NCI-H1436 treated with DMSO at 0.1 percent for 48 hours (cell line): ENCODE results near the gene STEAP3.

ENCODE experiments used
- DNase-seq: peaks from one replicate; lab custom pipeline; 2025; lab: John Stamatoyannopoulos, UW

Gene STEAP3

DNA sequence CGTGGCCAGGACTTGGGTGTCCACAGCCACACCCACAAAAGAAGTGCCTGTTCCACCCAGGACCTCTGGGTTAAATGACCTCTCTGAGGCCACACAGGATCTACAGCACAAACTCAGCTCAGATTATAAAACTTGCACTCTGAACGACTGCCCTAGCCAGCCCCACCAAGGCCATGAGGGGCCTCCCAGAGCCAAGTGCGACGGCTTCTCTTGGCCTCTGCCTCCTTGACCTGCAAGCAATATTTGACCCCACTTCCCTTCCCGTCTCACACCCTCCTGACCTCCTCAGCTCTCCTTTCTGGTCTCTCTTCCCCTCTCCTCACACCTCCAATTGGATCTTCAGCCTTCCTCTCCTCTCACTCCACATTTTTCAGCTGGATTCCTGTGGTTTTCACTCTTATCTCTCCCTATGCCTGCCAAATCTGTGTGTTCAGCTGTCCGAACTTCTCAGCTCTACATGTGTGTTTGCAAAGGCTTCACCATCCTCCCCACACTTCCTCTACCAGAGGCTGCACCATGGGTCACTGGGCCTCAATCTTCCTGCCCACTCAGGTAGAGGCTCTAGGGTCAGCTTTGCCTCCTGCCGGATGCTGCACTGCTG is 25.3 kb upstream of the STEAP3 start:
- no peak for DNase-seq

GRCh38 chr2:119201815-119202214 is 21.8 kb upstream of the STEAP3 start:
- no peak for DNase-seq

GRCh38 chr2:119202610-119203310 is 20.9 kb upstream of the STEAP3 start:
- DNase-seq = no peak

GRCh38 chr2:119204525-119204924 is 19.1 kb upstream of the STEAP3 start:
- DNase-seq = no peak

GRCh38 chr2:119205001-119205706 is 18.5 kb upstream of the STEAP3 start:
- no peak for DNase-seq

GRCh38 chr2:119206201-119206600 is 17.4 kb upstream of the STEAP3 start:
- DNase-seq = no peak

- no peak for DNase-seq
Measured at GRCh38 chr2:119207447-119207846, 16.2 kb upstream of the STEAP3 start.

DNA sequence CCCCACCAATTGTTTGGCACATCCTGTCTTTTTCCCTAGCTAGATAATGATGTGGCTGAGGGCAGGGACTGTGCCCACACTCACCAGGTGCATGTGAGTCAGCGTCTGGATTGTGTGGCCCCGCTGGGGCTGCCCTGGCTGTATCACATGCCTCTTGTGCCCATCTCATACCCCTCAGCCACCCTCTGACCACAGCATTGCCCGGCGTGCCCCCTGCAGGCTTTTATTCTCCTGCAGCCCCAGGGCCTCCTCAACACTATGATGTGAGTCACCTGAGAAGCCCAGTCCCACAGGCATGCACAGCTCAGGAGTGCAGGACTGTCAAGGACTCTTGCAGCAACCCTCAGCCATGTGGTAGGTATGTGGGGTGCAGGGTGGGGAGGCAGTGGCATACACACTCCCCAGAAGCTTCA is 14.8 kb upstream of the STEAP3 start:
- no peak for DNase-seq

DNA sequence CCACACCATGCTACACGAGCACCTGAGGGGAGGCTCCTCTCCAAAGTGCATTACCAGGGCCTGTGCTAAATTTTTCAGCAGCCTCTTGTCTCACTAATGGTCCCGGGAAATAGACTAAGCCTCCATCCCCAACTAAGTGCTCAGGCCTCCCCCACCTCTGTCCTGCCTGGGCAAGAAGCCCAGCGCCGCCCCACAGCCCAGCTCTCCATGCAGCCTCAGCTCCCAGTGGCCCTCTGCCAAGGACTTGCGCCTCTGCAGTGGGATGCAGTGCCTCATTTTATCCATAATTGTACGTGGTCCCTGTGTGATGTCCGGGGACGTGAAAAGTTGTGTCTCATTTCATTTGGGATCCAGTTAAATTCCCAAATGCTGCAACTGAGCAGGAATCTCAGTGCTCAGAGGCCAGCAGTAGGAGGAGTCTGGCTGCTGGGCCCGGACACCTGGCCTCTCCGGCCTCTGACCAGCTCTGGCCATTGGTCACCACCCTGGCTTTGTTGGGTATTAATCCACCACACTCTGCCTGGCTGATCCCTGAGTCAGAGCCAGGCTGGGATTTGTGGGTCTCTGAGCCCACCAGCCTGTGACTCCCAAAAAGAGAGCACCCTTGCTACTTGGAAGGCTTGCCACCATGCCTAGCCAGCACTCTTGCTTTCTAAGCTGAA is 11.4 kb upstream of the STEAP3 start:
- DNase-seq = no peak

- no peak for DNase-seq
Measured at GRCh38 chr2:119214453-119215037, 9.1 kb upstream of the STEAP3 start.

- DNase-seq = no peak
Measured at GRCh38 chr2:119216994-119217393, 6.6 kb upstream of the STEAP3 start.

GRCh38 chr2:119218478-119219064 is 5.1 kb upstream of the STEAP3 start:
- no peak for DNase-seq

- DNase-seq = no peak
Measured at GRCh38 chr2:119219873-119220272, 3.8 kb upstream of the STEAP3 start.

DNA sequence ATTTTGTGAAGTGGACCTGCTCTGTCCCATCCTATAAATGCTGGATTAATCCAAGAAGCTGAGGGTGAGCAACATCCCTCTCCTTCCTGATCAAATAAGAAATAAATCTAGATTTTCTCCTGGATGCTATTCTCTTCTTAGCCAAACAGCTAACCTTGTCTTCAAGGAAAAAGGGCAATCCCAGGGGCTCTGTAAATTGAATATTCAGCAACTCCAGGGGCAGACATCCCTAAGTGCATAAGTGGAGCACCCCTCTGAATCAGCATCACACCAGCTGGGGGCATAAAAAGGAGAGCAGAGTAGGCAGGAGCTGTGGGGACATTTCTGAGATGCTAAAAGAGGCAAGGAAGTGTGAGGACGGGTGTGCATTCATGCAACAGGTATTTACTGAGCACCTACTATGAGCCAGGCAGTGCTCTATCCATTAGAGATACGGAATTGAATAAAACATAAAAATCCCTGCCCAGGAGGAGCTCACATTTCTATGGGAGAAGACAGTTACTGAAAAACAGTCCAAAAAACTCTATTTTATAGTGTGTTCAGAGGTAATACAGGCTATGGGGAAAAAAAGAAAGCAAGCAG is 2.8 kb upstream of the STEAP3 start:
- DNase-seq = no peak

DNA sequence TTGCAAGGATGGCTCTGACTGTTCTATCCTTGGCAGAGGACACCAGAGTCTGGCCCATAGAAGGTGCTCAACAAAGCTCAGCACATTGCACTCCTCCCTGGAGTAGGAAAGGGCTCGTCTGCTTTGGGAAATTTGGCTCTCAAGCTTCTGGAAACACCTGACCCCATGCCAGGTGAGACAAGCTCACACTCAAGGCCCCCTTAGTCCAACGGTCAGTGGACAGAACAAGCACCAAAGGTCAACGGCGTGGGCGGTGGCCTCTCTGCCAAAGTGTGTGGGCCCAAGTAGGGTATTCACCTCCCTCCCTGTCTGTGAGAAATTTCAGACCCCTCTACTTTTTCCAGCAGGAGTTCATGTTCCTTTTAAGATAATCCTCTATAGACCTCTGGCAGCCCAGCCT is 2.0 kb upstream of the STEAP3 start:
- no peak for DNase-seq

- no peak for DNase-seq
Measured at GRCh38 chr2:119222213-119222612, 1.4 kb upstream of the STEAP3 start.

DNA sequence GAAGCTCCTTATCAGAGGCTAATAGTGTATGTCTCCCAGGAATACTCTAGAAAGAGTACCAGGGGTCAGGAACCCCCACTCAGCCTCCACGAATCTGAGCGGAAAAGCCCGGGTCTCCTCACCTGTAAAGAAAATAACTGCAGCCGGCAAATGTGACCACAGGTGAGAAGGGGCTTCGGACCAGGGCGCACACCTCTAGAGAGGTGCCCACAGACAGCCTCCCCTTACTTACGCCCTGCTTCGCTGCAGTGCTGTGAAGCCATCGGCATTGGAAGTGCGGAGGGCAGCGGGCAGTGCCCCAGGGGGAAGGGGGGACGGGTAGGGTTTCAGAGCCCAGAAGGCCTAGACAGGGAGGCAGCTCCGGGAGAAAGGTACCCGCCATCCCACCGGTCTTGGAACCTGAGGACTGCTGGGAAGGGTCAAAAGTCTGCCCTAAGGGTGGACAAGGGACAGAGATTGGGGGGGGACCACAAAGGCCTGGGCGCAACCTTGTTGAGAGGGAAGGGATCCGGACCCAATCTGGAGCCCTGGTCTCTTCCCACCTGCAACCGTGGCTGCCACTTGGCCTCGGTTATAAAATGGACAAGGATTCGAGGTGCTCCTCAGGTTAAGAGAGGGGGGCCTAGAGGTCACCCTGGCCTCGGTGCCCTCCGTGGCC is 642 bp upstream of the STEAP3 start:
- no peak for DNase-seq

- no peak for DNase-seq
Measured at GRCh38 chr2:119224391-119225104, 914 bp downstream of the STEAP3 start.

DNA sequence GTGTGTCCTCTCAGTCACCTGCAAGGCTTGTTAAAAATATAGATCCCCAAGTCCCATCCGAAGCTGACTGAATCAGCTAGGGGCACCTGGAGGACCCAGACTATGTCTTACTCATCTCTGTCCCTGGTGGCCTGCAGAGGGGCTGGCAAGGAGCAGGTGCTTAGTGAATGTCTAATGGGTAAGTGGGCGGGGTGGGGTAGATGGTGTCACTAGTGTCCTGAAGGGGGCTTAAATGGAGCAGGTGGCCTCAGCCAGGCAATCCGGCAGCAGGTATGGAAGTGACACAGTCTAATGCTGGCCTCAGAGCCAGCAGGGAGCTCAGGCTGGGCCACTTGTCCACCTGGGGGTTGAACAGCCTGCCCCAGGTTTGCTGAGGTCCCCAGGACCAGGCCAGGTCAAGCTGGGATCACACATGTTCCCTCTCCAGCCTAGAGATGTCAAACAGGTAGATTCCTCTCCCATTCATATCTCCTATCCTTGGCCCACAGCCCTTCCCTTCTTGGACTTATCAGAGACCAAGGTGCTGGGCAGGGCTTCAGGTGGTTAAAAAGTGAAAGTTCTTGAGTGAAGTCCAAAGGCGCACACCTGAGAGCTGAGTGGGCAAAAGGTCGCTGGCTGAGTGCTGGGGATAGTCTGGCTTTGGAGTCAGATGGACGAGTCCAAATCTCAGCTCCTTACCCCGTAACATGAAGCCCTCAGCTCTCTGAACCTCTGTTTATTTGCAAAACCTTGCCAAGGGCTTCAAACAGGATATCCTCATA is 1.7 kb downstream of the STEAP3 start:
- DNase-seq = no peak

DNA sequence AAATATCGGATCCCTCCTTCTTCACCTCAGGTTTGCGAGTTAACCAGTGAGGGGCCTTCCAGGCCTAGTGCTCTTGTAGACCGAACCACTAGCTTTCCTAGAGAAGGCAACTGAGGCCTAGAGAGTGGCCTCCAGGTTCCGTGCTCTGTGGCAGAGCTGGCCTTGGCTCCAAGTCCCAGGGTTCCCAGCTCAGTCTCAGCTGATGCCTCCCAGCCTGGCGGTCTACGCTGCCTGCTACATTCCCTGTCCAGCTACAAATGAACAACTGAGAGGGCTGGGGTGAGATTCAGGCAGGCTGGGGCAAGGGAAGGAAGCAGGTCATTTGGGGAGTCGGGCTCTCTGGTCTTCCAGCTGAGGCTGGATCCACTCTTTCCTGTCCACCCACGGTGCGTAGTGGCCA is 2.3 kb downstream of the STEAP3 start:
- DNase-seq = no peak
